ENCODE measurements around the gene AGO1.
A peak's percentile ranks its signal among the peaks of the same experiment; 100 is the strongest.
"Not testable (repeated sequence)": the region's sequence is repeated elsewhere in the genome, so short reads cannot be mapped to it uniquely, and the experiment has no call there.

Gene AGO1

DNA sequence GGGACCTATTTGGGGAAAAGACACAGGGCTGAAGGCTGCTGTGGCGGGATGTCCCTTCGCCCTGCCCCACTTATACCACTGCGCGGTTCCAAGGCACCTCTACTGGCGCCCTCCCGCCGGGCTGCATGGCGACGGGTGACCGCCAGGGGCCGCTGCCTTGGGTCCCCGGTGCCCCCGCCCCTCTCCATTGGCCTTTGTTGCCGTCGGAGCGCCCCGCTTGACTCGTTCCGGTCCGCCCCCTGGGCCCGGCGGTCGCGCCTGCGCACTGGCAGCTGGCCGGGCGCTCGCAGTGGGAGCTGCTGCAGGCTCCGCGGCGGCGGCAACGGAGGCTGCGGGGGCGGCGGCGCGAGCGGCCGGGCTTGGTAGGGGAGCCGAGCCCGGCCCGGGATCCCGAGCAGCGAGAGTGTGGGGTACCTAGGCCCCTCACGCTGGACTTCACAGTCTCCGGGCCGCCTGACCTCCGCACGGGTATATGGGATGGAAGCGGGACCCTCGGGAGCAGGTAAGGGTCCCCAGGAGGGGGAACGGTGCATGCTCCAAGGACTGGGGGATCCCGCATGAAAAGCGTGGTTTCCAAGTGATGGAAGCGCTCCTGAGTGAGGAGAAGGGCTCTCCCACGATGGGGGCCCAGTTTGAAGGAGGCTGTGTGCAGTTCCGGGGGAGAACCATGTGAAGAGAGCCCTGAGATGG is at the start of gene AGO1:
Gene AGO1, plus strand, starts transcription at position 265 of the 690 bp plus-strand sequence. Its CDS starts 213 bp downstream, at position 478.
- peak; percentile 98 for DNase-seq

DNA sequence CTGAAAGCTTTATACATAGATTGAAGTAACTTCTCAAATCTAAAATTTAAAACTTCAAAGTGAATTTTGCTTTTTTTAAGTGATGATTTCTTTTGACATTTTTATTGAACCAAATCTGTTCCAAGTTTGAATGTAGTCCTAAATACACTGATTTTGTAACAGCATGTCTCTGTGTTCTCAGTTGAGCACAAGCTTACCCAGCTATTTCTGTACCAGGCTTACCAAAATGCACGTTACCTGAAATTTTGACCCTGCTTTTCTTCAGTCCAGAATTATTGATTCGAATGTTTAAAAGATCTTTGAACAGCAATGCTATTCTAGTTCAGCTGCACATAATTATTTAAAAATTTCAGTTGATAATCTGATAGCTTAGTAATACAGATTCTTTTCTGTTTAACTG is 49.6 kb upstream of the AGO1 start:
- DNase-seq: no peak

DNA sequence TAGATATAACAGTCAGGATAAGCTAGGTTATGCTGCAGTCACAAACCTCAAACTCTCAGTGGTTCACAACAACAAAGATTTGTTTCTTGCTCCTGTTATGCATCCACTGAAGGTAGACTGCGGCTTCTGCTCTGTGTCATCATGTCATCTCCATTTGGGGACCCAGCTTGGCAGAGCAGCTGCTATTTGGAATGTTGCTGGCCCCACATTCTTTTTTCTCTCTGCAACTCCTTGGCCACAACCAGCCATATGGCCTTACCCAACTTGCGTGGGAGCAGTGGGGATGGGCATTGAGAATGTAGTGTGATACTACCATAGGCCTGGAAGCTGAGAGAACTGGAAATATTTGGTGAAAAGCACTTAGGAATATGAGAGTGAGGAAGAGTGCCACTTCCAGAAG is 48.8 kb upstream of the AGO1 start:
- DNase-seq: no peak

DNA sequence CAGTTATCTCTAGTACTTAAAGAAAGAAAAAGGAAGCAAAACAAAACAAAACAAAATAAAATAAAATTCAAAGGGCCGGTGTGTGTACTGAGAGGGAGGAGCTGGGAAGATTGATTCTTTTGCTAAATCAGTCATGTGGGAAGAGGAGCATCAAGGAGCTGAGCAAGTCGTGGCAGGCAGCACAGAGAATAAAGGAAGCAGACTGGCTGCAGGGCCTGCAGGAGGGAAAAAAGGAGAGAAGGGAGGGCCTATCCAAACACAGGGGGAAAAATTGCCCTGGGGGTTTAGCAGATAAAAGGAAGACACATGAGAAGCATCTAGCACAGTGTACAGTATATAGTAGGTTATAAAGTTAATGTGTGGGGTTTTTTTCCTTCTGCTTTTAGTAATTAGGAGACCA is 47.6 kb upstream of the AGO1 start:
- DNase-seq: no peak

DNA sequence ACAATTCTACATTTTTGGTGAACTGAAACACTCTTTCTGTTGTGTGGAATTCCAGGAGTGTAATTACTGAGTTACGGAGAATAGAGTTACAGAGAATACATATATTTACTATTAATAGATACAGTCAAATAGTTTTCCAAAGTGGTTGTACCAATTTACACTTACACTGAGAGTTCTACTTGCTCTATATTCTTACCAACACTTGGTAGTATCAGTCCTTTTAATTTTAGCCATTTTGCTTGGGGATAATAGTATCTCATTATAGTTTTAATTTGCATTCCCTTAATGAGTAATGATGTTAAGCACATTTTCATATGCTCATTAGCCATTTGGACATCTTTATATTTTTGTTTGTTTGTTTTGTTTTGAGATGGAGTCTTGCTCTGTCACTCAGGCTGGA is 46.3 kb upstream of the AGO1 start:
- DNase-seq: no peak

DNA sequence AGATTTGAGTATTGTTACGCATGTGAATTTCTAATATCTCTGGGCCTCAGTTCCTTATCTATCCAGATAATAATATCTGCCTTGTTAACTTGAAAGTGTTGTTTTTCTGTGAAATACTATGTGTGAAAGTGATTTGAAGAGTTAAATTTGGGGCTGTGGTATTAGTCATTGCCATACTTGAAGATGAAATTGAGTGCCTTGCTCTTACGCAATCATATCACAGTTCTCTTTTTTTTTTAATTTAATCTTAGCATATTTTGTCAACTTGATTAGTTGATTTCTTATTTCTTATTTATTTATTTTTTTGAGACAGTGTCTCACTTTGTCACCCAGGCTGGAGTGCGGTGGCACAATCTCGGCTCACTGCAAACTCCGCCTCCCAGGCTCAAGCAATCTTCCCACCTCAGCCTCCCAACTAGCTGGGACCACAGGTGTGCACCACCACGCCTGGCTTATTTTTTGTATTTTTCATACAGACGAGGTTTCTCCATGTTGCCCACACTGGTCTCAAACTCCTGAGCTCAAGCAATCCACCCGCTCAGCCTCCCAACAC is 44.2 kb upstream of the AGO1 start:
- DNase-seq: no peak

DNA sequence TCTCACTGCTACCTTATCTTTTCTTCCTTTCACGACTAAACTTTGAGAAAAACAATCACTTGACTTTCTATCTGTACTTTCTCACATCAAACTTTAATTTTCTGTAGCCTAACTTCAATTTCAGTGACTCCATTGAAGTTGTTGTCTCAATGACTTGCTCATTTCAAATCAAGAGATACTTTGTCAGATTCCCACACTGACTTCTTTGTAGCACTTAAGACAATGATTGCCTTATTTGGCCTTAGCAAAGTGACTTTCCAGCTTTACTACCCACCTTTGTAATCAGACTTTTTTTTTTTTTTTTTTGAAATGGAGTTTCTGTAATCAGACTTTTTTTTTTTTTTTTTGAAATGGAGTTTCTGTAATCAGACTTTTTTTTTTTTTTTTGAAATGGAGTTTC is 38.2 kb upstream of the AGO1 start:
- no peak for DNase-seq

DNA sequence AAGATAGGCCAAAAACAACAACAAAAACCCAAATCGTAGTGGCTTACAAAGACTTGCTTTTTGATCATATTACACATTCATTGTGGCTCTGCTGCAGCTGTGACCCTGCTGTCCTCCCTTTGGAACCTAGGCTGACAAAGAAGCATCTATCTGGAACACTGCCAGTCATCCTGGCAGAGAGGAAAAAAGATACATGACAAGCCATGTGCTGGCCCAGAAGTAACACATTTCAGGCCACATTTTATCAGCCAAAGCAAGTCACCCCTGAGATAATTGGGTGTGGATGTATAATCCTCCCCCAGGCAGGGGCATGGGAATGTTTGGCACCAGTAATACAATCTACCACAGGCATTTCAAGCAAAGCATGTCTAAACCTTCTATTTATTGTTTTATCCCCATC is 37.2 kb upstream of the AGO1 start:
- DNase-seq: no peak

DNA sequence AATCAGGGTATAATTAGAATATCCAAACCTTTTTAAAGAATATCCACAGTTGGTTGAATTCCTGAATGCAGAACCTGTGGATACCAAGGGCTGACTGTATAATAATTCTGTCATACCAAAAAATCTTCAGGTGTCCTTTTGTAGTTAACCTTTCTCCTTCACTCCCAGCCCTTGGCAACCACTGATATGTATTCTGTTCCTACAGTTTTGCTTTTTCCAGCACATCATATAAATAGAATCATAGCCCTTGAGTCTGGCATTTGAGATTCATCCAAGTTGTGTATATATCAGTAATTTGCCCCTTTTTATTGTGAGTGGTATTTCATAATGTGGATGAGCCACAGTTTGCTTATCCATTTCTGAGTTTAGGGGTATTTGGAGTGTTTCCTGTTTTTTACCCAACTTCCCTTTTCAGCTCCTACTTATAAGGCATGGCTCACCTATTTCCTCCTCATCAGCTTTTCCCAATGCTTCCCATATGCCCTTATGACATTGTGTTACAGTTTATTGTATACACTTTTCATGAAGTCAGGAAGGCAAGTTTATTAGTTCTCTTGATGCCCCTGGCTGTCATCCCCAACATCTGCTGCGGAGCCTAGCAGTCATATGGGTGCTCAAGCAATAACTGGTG is 35.0 kb upstream of the AGO1 start:
- DNase-seq: no peak

DNA sequence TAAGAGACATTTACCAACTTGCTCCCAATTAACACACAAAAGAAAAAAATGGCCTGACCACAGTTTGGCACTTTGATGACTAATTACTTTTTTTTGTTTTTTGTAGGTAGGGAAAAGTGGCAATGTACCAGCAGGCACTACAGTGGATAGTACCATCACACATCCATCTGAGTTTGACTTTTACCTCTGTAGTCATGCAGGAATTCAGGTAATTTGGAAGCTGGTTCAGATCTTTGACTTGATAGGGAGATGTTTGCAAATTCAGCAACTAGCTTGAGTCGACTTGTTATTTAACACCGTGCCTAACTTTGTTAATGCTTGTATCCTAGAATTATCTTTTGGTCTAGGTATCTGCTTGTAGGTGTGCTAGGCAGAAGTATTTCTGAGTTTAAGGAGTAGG is 33.0 kb upstream of the AGO1 start:
- DNase-seq: no peak

DNA sequence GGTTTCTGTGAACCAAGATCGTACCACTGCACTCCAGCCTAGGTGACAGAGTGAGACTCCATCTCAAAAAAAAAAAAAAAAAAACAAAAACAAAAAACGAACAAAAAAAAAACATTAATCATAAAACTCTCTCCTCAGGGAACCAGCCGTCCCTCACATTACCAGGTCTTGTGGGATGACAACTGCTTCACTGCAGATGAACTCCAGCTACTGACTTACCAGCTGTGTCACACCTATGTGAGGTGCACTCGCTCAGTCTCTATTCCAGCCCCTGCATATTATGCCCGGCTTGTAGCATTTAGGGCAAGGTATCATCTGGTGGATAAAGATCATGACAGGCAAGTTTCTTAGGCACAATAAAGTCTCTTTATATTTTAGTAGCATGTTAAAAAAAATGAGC is 32.3 kb upstream of the AGO1 start:
- DNase-seq: no peak

DNA sequence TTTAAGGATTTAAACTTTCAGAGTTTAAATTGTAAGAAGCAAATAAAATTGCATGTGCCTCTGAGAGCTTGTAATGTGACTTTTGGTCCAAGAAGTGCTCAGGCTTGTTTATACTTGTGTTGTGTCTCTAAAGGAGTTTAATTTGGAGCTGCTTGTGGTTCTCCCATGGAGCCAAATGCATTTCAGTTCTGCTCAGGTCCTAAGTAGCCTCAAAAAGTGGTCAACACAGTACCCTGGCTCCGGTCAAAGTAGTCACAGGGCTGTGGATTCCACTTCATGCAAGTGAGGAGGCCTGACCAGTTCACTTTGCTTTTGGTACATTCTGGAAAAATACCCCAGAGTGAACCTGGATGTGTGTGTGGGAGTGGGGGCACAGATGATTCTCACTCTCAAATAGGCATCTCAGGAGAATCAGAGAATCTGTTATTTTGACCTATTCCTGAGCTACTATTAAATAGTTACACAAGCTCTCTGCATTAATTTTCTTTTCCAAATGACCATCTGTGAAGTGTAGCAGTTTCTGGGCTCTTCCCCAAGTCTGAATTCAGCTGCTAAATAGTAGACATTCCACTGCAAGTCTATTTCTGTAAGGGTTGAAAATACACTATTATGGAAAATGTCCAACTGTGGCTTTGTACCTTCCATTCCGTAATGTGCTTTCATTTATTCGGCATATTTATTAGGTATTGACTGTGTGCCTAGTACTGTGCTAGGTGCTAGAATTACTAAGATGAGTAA is 31.7 kb upstream of the AGO1 start:
- DNase-seq: no peak

DNA sequence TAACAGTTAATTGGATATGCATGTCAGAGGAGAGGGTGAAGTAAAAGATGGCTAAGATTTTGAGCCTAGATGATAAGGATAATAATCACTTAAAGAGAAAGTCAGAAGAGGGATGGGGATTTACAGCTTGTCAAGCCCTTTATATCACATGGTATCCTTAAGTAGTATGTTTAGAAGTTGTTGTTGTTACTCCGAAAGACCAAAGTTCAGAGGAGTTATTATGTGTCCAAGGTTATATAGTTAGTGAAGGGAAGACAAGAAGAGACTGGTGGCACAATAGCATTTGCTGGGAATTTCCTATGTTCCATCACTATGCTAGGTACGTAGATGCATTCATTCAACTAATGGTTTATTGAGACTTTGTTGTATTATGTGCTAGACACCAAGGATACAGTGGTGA is 30.8 kb upstream of the AGO1 start:
- DNase-seq: no peak

DNA sequence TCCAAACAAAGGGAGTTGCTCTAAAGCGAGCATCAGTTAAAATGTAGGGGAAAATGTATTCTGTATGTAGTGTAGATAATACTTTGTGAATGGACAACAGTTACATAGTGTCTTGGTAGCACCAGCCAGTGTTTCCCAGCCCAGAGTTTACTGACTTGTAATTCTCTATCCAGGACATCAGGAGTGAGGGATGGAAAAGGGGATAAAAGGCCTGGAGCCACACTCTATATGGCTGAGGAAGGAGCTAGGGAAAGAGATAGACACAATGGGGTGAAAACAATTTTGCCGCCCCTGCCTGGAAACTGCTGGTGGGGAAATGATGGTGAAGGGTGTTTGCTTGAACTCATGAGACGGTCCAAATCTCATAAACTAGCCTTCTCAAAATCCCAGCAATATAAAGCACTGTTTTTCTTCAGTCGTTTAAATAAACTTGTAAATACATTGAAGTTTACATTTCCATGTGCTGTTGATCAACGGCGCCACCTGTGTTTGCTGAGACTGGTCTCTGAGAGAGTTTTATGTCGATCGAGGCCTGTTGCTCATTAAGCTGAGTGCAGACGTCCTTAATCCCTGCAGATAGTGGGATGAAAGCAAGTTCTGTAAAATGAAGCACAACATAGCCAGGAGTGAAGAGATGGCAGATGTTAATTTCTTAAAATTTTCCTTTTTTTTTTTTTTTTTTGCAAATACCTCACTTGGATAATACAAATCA is 27.9 kb upstream of the AGO1 start:
- no peak for DNase-seq

DNA sequence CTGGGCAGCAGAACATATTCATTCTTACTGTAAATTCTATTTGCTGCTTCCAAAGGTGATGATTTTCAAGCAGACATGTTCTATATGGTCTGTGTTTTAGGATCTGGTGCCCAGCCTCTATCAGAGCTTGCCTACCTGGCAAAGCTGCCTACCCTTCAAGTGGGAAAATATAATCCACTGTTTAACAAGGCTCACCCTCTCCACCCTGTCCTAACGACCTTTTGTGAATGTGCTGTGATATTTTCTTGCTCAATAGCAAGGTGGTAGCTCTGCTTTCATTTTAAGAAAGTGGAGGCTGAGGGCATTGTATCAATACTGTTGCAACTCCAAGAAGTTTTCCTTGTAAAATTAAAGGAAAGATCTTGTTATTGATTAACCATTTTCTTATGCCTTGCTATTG is 26.0 kb upstream of the AGO1 start:
- DNase-seq: no peak

DNA sequence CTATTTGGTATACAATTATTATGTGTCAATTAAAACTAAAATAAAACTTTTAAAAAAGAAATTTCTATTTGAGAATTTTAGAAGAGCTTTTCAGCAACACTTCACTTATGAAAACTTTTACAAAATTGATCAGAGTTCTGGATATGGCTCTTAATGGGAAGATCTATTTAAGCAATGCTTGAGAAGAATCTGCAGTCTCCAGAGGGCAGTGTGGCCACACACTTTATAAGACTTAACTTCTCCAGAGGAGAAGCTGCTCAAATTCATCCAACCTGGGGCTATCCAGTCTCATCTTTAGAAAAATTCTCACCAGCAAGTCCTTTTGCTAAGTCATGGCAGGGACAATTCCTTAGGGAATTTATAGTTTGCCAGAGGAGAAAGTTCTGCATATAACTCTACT is 25.2 kb upstream of the AGO1 start:
- DNase-seq: no peak

DNA sequence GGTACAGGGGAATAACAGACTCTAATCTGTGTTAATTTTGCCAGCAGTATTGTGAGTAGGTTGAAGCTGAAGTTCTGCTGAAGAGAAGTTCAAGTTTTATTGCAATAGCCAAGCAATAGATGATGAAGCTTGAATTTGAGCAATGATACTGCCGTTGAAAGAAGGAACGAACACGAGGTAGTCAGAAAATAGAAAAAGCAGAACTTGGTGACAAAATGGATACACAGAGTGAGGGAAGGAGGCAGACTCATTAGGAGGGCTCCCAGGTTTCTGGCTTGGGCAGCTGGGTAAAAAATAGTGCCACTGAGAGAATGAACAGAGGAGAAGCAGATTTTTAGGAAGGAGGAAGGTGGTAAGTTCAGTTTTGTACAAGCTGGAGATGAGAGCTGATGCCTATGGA is 22.3 kb upstream of the AGO1 start:
- DNase-seq: no peak

DNA sequence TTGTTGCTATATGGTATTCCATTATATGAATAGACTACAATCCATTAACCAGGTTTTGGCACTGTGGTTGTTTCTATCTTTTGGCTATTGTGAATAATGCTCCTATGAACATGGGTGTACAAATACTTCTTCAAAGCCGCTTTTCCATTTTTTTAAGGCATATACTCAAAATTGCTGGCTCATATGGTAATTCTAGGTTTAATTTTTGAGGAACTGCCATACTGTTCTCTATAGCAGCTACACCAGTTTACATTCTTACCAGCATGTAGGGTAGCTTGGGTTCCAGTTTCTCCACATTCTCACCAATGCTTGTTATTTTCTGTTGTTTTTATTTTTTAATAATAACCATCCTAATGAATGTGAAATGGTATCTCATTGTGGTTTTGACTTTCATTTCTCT is 19.9 kb upstream of the AGO1 start:
- DNase-seq: no peak

DNA sequence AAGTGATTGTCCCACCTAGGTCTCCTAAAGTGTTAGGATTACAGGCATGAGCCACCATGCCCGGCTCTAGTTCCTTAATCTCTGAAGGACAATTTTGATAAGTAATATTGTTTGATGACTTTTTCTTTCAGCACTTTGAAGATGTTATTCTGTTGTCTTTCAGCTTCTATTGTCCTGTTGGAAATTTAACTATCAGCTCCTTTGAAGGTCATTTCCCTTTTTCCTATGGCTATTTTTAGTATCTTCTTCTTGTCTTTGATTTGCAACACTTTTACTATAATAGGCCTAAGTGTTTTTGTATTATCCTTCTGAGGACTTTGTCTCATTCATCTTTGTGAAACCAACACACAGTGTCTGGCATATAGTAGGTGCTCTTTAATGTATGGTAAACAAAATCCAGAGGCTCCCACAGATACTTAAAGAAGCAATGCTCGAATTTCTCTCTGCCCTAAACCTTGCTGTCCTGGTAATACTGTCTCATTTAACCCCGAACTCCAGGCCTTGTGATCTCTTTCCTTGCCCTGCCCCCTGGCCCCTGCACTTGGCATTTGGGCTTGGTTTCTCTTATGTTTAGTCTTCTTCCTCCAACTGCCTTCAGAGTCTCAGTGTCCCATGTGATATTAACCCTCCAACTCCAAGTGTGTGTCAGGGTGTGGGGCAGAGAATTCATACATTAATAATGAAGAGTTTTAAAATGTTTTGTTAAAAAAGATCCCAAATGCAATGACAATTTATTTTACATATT is 19.0 kb upstream of the AGO1 start:
- DNase-seq: no peak

DNA sequence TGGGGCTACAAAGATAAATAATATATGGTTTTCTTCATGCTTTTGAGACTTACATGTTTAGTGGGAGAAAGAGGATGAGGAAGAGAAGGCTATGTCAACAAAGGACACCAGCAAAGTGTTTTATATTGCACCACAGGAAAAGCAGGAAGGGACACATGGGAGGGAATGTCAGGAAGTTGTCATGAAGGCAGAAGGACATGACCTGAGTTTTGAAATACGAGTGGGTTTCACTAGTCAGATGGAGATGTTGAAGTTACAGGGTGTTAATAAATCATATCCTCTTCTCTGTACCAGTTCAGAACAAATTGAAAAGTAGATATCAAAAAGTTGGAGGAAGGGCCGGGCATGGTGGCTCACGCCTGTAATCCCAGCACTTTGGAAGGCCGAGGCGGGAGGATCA is 18.2 kb upstream of the AGO1 start:
- DNase-seq: no peak

DNA sequence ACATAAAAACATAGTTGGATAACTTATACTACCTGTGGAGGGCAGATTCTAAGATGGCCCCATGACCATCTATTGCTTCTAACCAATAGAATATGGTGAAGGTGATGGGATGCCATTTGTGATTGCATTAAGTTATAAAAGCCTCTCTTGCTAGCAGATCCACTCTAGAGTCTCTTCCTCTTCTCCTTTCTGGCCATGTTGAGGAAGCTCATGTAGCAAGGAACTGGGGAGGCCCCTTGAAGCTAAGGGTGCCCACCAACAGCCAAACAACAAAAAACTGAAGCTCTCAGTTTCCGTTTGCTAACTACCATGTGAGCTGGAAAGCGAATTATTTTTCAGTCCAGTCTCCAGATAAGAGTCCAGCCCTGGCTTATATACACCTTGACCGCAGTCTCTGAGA is 16.0 kb upstream of the AGO1 start:
- DNase-seq: no peak

DNA sequence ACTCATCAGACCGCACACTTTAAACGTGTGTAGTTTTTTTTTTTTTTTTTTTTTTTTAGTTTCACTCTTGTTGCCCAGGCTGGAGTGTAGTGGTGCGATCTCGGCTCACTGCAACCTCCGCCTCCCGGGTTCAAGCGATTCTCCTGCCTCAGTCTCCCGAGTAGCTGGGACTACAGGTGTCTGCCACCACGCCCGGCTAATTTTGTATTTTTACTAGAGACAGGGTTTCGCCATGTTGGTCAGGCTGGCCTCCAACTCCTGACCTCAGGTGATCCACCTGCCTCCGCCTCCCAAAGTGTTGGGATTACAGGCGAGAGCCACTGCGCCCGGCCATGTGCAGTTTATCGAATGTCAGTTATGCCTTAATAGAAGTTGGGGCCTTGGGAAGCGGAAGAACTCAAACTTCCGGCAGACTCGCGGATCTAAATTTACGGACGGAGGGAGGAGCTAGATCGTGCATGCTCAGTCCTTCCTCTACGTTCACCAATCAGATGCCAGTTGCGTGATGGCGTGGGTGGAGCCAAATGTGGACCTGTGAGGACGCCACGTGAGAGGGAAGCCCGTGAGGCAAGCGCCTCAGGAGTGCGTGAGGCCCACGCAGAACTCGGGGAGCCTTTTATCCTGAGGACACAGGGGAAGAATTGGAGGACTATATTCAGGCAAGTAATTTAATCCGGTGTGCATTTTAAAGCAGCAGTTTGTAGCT is 13.6 kb upstream of the AGO1 start:
- DNase-seq: not testable (repeated sequence)

Data from stimulated activated CD4-positive, alpha-beta T cell treated with anti-CD3 and anti-CD28 coated beads, Interleukin-2, amount 100 ng/mL, for 48 hours (primary cell).